Purkinje cell (primary cell): ENCODE results near the gene OVCA2. TPM values are rescaled to one million over a fixed set of nuclear protein-coding genes. Genes with fewer than 3 reads are reported as not detected.

Experiments
- polyA plus RNA-seq: library from polyadenylated mRNA; unstranded; fragments of >200 nt; fragmentation: Nextera tagmentation; gene quantifications from 2 replicates; pipeline ENCODE4 v1.2.1, GENCODE V29; 2014

Gene OVCA2
- polyA plus RNA-seq: 2.9 and 6.5 TPM in 2 replicates

GRCh38 chr17:2041561-2042389 lies at the start of gene OVCA2:
Gene OVCA2, plus strand, starts transcription at chr17:2042022. Its CDS starts 26 bp downstream, at chr17:2042048.

GRCh38 chr17:2025220-2025621 lies 16.6 kb upstream of the OVCA2 start, which contains the start of gene RTN4RL1:
Gene RTN4RL1, minus strand, starts transcription at chr17:2025334. Its CDS starts 469 bp downstream, at chr17:2024865.

GRCh38 chr17:2029911-2030778 lies 11.7 kb upstream of the OVCA2 start, which contains the start of gene DPH1:
Gene DPH1, plus strand, starts transcription at chr17:2030153. Its CDS starts 17 bp downstream, at chr17:2030170.

GRCh38 chr17:2054512-2055291 lies 12.9 kb downstream of the OVCA2 start, which contains the start of gene HIC1:
Gene HIC1, plus strand, starts transcription at chr17:2055103. Its CDS starts 1,588 bp downstream, at chr17:2056691.

Other genes with a start within 250 kb of the OVCA2 start
- gene SMYD4, start 212.1 kb upstream of the OVCA2 start, polyA plus RNA-seq: 2.8 and 3.3 TPM in 2 replicates
- gene RPA1, start 212.0 kb upstream of the OVCA2 start, polyA plus RNA-seq: 29.7 and 35.8 TPM in 2 replicates
- 0.43 and 2.0 TPM in 2 replicates for gene RTN4RL1, start 16.7 kb upstream of the OVCA2 start, polyA plus RNA-seq
- gene DPH1, start 11.9 kb upstream of the OVCA2 start, polyA plus RNA-seq: 3.1 and 22.5 TPM in 2 replicates
- gene HIC1, start 13.1 kb downstream of the OVCA2 start, polyA plus RNA-seq: not detected in 2 replicates